ENCODE measurements around the gene ZNF341.

The ZNF341 gene

DNA sequence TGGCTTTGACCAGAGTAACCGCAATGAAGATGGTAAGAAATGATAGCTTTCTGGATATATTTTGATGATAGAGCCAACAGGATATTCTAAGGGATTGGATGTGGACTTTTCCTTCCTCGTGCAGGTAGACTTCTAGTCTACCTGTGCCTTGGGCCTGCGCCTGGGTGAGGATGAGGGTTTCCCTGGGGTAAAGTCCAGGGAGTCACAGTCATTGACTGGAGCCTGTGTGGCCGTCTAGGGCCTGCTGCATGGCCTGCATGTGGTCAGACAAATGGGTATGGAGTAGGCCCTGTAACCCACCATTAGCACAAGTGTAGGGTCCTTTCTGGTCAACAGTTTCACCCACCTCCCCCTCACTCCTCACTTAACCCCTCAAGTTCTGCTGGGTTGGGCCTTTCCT, 66.6 kb downstream of the ZNF341 start:
- DNase-seq = no peak

DNA sequence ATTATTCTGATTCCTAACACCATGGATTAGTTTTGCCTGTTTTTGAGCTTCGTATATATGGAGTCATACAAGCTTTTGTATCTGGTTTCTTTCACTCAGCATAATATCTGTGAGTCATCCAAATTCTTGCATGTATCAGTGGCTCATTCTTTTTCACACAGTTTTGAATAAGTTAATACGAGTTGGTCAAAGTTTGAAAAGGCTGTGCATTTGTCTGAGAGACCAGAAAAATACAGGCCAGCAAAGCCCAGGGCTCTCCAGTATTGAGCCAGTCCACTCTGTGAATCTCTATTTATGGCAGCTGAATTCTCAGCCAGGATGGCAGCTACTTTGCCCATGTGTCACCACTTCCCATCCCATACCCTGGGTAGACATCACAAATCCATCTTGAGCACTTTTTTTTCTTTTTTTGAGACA, 72.1 kb downstream of the ZNF341 start:
- no peak for DNase-seq

DNA sequence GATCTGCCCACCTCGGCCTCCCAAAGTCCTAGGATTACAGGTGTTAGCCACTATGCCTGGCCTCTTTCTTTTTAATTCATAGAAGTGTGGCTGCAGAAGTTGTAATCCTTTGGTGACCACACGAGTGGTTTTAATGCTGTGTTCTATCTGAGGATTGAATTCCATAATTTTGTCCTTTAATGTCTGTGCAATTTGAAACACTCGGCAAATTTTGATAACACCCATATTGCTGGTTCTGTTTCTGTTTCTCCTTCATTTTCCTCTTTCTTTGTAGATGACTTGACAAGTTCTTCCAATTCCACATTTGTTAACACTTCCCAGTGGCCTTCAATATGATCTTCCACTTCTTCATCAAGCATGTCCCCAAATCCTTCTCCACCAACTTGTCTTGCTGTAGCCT, 76.6 kb downstream of the ZNF341 start:
- no peak for DNase-seq

DNA sequence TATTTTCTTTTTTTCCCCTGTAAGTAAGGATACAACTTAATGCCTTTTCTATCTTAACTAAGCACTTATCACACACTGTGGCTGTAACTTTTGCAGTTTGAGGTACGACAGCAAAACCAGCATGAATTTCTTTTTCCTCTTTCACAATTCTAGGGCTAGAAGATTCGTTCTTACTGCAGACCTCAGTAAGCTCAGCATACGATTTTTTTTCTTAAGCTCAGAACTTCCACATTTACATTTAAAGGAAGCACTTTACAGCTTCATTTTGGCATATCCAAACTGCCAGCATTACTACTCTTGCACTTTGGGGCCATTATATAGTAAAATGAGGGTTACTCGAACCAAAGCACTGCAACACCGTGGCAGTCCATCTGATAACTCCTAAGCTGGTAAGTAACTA, 78.5 kb downstream of the ZNF341 start:
- no peak for DNase-seq

- peak; percentile 95 for DNase-seq
These were observed 79.3 kb downstream of the ZNF341 start, which contains the start of gene CHMP4B for GRCh38 chr20:33810885-33811775. CHMP4B (plus strand) TSS chr20:33811348; CDS start chr20:33811469, 121 bp downstream.

DNA sequence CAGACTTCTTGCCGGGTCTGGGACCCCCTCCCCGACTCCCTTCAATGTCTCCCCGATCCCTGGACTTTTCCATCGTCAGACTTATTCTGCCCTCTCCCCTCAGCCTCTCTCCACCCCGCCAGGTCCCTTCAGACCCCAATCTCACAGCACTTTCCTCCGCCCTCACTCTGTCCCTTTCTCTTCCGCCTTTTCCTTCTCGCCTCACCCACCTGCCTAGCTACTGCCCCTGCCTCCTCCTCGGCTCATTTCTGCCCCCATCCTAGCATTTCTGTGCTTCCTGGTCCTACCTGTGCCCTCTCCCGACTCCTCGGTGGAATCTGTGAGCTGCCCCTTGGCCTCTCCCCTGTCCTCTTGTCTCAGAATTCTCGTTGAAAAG, 80.0 kb downstream of the ZNF341 start:
- DNase-seq = no peak

- no peak for DNase-seq
These were observed 80.5 kb downstream of the ZNF341 start for GRCh38 chr20:33812152-33812849.

- DNase-seq = no peak
These were observed 81.2 kb downstream of the ZNF341 start for GRCh38 chr20:33812908-33813462.

GRCh38 chr20:33814238-33814712, 82.5 kb downstream of the ZNF341 start:
- DNase-seq = no peak

- DNase-seq = no peak
These were observed 83.9 kb downstream of the ZNF341 start for GRCh38 chr20:33815671-33816070.

DNA sequence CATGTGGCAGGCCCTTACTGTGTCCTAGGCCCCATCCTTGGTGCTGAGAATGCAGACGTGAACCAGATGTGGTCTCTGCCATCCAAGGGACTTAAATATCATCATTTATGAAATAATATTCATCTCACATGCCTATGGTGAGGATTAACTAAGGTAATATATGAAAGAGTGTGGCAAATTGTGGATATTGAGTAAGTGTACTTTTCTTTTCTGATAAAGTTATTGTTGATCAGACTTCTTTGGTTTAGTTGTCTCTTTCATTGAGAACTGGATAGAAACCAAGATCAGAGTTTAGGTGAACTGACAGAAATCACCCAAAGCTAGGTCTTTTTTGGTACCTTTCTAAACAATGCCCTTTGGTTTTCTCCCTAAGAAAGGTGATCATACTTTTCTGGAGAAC, 84.4 kb downstream of the ZNF341 start:
- no peak for DNase-seq

DNA sequence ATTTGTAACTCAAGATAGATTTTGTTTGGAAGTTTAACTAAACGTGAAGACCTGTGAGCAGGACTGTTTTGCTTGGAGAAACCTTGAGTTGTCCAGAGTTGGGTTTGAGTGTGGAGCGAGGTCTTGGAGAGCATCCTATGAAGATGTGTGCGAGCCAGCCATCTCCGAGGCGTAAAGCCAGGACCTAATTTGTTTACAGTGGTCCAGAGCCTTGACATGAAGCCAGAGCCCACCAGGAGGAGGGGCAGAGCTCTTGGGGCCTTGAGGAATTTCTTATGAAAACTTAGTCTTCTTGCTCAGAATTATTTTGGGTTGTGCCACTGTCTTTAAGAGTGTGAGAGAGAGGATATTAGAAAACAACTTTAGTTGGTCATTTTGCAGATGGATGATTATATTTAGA, 85.6 kb downstream of the ZNF341 start:
- DNase-seq = no peak

DNA sequence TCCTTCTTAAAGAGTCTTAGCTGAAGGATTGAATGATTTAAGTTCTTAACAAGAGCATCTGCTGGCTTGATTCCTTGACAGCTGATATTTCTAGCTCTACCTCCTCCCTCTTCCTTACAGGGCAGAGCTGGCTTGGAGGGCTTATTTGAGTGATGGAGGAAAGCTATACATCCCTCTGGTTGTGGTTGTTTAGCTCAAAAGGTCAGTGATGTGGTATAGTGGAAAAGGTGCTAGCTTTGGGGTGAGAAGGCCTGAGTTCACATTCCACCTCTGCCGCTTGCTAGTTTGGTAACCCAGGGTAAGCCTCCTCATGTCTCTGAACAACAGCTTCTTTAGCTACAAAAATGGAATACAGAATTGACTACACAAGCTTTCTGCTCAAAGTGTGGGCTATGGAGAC, 87.7 kb downstream of the ZNF341 start:
- DNase-seq = no peak

- no peak for DNase-seq
These were observed 88.6 kb downstream of the ZNF341 start for GRCh38 chr20:33820362-33820761.

DNA sequence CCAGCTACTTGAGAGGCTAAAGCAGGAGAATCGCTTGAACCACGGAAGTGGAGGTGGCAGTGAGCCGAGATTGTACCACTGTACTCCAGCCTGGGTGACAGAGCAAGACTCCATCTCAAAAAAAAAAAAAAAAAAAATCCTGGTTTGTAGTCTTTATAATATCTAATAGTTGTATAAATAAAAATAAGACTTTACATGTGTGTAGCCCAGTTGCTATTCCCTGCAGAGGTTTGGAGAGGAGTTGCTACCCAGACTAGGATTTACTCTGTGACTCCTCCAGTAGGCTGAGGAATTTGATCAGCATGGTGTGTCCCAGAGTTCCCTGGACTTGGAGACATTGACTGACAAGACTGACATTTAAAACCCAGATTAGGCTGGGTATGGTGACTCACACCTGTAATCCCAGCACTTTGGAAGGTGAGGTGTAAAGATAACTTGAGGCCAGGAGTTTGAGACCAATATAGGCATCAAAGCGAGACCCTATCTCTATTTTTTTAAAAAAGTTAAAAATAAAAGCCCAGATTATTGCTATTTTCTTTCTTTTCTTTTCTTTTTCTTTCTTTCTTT, 89.6 kb downstream of the ZNF341 start:
- no peak for DNase-seq

DNA sequence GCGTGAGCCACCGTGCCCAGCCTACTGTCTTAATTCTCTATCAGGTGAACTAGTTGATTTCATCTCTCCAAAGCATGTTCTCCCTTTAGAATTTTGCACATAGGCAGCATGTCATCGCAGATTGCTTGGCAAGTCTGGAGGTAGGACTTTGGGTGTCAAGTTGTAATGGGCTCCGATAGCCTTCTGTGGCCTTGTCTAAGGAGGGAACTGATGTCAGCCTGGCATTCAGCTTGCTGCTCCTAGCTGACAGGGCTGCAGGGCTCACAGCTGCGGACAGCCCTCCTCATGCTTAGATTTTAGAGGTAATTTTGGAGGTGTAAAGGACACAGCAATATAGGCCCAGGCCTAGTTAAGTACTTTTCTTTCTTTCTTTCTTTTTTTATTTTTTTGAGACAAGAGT, 90.6 kb downstream of the ZNF341 start:
- DNase-seq = no peak

DNA sequence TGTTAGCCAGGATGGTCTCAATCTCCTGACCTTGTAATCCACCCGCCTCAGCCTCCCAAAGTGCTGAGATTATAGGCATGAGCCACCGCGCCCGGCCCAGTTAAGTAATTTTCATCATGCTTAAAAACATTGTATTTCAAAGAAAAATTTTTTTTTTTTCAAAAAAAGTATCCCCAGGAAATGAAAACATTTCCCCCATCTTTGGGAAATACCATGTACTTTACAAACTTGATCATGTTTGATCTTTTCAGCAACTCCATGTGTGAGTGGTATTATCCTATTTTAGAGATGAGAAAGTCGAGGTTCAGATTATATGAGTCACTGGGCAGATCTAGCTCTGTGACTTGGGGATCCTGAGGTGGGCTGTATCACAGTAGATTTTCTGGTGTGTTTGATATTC, 91.2 kb downstream of the ZNF341 start:
- DNase-seq = no peak

GRCh38 chr20:33824852-33825251, 93.1 kb downstream of the ZNF341 start:
- DNase-seq = no peak

- DNase-seq = no peak
These were observed 93.8 kb downstream of the ZNF341 start for GRCh38 chr20:33825340-33826269.

GRCh38 chr20:33826270-33826897, 94.6 kb downstream of the ZNF341 start:
- peak; percentile 27 for DNase-seq

- DNase-seq = no peak
These were observed 95.3 kb downstream of the ZNF341 start for GRCh38 chr20:33827109-33827508.
